ENCODE measurements around the gene SLC25A44. TPM values are rescaled to one million over a fixed set of nuclear protein-coding genes. Genes with fewer than 3 reads are reported as not detected.

SLC25A44 gene
- total and polyA plus RNA-seq, 2 experiments from 2014 or later: 14.3 to 15.4 TPM

DNA sequence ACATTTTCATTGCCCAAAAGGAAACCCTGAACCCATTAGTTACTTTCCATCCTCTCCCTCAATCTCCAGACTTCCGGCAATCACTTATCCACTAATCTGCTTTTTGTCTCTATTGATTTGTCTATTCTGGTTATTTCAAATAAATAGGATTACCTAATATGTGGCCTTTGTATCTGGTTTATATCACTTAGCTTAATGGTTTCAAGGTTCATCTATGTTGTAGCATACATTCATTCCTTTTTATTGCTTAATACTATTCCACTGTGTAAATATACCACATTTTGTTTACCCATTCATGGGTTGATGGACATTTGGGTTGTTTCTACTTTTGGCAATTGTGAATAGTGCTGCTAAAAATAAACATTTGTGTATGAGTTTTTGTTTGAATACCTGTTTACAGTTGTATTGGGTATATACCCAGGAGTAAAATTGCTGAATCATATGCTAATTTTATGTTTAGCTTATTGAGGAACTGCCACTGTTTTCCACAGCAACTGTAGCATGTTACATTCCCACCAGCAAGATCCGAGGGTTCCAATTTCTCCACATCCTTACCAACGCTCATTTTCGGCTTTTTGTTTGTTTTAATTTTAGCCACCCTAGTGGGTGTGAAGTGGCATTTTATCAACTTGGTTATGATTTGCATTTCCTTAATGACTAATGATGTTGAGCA is 2.5 kb upstream of the SLC25A44 start:
- H3K9ac ChIP-seq: no peak overlapping the region
- no peaks in the 10 kb centered on the region for H3K27me3 ChIP-seq (replicated peaks; ENCODE audit: insufficient read depth)
- no peak overlapping the region for H3K27ac ChIP-seq
- no peaks in the 10 kb centered on the region for H3F3A ChIP-seq (ENCODE audit: insufficient read depth)
- WGBS, 2 experiments (ENCODE audit: low coverage in 1 of 2, low lambda C conversion rate in 2 of 2, missing lambda C conversion rate in 2 of 2): 70 to 75% methylated on average over 4 of the region's 4 CpGs
- TF ChIP-seq EZH2phosphoT487 (IDR thresholded peaks at IDR 0.05; ENCODE audit: insufficient read depth, low read depth): no peak
- TF ChIP-seq EZH2 (IDR thresholded peaks at IDR 0.05; ENCODE audit: insufficient read depth, poor library complexity, severe bottlenecking): no peak
- no peaks in the 10 kb centered on the region for H3K9me3 ChIP-seq (ENCODE audit: low read depth)
- peaks cover 25% of the 10 kb centered on the region for H3K79me2 ChIP-seq (ENCODE audit: insufficient read depth)
- no peak overlapping the region for H2AFZ ChIP-seq
- DNase-seq: no peak
- peaks cover 5% of the 10 kb centered on the region; the same call in 1 of the 2 replicates for H3K4me1 ChIP-seq (ENCODE audit: insufficient read depth)
- no peaks in the 10 kb centered on the region for H3K9me2 ChIP-seq (ENCODE audit: insufficient read depth)
- no peak overlapping the region for H3K4me3 ChIP-seq
- in situ Hi-C loops (cut with MboI): no loop called here
- H4K20me1 ChIP-seq (ENCODE audit: insufficient read depth): no peaks in the 10 kb centered on the region
- H3K4me2 ChIP-seq (ENCODE audit: unreplicated experiment): no peak overlapping the region
- no peaks in the 10 kb centered on the region for H3K36me3 ChIP-seq (ENCODE audit: low read depth)

DNA sequence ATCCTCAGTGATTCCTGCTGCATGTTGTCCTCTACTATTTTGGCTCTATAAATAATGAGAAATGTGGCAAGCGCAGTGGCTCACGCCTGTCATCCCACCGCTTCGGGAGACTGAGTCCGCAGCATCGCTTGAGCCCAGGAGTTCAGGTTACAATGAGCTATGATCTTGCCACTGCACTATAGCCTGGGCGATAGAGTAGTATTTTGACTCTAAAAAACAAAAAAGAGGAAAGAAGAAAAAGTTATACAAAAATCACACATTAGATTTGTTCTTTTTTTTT is 756 bp upstream of the SLC25A44 start:
- in situ Hi-C loops (cut with MboI): no loop called here
- Histone ChIP-seq H3K36me3 (ENCODE audit: low read depth) (no peaks in the 10 kb centered on the region), H3K27me3 (replicated peaks; ENCODE audit: insufficient read depth) (no peaks in the 10 kb centered on the region), H3K27ac (peak overlapping the region; percentile 70), H3K79me2 (ENCODE audit: insufficient read depth) (peaks cover 42% of the 10 kb centered on the region), H3K9ac (peak overlapping the region; percentile 87), H3F3A (ENCODE audit: insufficient read depth) (no peaks in the 10 kb centered on the region), H3K4me2 (ENCODE audit: unreplicated experiment) (peak overlapping the region; percentile 70), H3K9me3 (ENCODE audit: low read depth) (no peaks in the 10 kb centered on the region), H3K4me3 (peak overlapping the region; percentile 90), H3K9me2 (ENCODE audit: insufficient read depth) (no peaks in the 10 kb centered on the region), H2AFZ (peak overlapping the region; percentile 93), H4K20me1 (ENCODE audit: insufficient read depth) (0 out of 2 replicates have a peak, but pooled peaks cover under 1% of the 10 kb centered on the region), H3K4me1 (ENCODE audit: insufficient read depth) (peaks cover 5% of the 10 kb centered on the region; the same call in 1 of the 2 replicates)
- 61 to 64% methylated on average over 7 of the region's 7 CpGs for WGBS, 2 experiments (ENCODE audit: low coverage in 1 of 2, low lambda C conversion rate in 2 of 2, missing lambda C conversion rate in 2 of 2)
- no peak for DNase-seq
- no peak for TF ChIP-seq EZH2 (IDR thresholded peaks at IDR 0.05; ENCODE audit: insufficient read depth, poor library complexity, severe bottlenecking)
- no peak for TF ChIP-seq EZH2phosphoT487 (IDR thresholded peaks at IDR 0.05; ENCODE audit: insufficient read depth, low read depth)

DNA sequence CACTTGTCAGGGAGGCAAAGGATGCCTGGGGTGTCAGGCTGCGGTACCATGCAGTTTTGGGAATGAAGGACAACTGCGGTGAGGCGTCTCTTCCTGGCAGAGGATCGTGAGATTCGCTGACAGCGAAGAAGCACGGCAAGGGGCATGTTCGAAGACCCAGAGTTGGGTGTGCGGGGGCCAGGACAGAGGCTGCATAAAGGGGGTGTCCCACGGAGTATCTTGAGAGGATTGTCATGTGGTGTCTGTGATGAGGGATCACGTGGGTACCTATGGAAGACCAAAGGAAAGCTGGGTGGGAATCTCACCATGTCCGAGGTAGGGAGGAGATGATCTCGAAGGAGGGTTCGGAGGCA is 372 bp downstream of the SLC25A44 start:
- Histone ChIP-seq H3K4me1 (ENCODE audit: insufficient read depth) (peaks cover 5% of the 10 kb centered on the region; the same call in 1 of the 2 replicates), H3F3A (ENCODE audit: insufficient read depth) (no peaks in the 10 kb centered on the region), H3K36me3 (ENCODE audit: low read depth) (no peaks in the 10 kb centered on the region), H3K27ac (peak overlapping the region; percentile 64), H3K4me3 (peak overlapping the region; percentile 90), H3K9ac (peak overlapping the region; percentile 85), H2AFZ (peak overlapping the region; percentile 64), H4K20me1 (ENCODE audit: insufficient read depth) (0 out of 2 replicates have a peak, but pooled peaks cover 5% of the 10 kb centered on the region), H3K9me2 (ENCODE audit: insufficient read depth) (no peaks in the 10 kb centered on the region), H3K27me3 (replicated peaks; ENCODE audit: insufficient read depth) (no peaks in the 10 kb centered on the region), H3K9me3 (ENCODE audit: low read depth) (no peaks in the 10 kb centered on the region), H3K4me2 (ENCODE audit: unreplicated experiment) (peak overlapping the region; percentile 90), H3K79me2 (ENCODE audit: insufficient read depth) (peaks cover 53% of the 10 kb centered on the region)
- peak; percentile 62 for DNase-seq
- WGBS, 2 experiments (ENCODE audit: low coverage in 1 of 2, low lambda C conversion rate in 2 of 2, missing lambda C conversion rate in 2 of 2): 2 to 9% methylated on average over 10 to 14 of the region's 14 CpGs
- TF ChIP-seq EZH2 (IDR thresholded peaks at IDR 0.05; ENCODE audit: insufficient read depth, poor library complexity, severe bottlenecking) (no peak), EZH2phosphoT487 (IDR thresholded peaks at IDR 0.05; ENCODE audit: insufficient read depth, low read depth) (no peak)
- in situ Hi-C loops (cut with MboI): no loop called here

DNA sequence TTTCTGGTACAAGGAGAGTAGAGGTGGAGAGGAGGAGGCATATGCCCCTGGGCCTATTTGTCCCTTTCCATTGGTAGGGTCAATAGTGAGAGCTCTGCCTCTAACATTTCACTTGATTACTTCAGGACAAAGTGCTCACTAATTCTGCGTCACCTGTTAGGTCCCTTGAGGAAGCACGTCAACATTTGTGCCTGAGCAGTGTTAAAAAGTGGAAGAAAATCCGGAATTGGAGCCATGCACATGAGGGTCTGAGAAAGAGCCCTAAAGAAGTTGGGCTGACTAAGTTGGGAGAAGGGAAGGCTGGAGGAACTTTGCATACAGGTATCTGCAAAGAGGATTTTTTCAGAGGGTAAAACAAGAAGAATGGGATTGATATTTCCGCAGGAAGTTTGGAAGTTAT is 1.9 kb downstream of the SLC25A44 start:
- no peaks in the 10 kb centered on the region for H3K9me3 ChIP-seq (ENCODE audit: low read depth)
- H3K9me2 ChIP-seq (ENCODE audit: insufficient read depth): no peaks in the 10 kb centered on the region
- H3K9ac ChIP-seq: no peak overlapping the region
- no peaks in the 10 kb centered on the region; the same call in 1 of the 2 replicates for H3K36me3 ChIP-seq (ENCODE audit: low read depth)
- H3K4me3 ChIP-seq: no peak overlapping the region
- peaks cover 69% of the 10 kb centered on the region for H3K79me2 ChIP-seq (ENCODE audit: insufficient read depth)
- peaks cover 5% of the 10 kb centered on the region; the same call in 1 of the 2 replicates for H3K4me1 ChIP-seq (ENCODE audit: insufficient read depth)
- WGBS, 2 experiments (ENCODE audit: low coverage in 1 of 2, low lambda C conversion rate in 2 of 2, missing lambda C conversion rate in 2 of 2): 76 to 77% methylated on average over 4 of the region's 4 CpGs
- in situ Hi-C loops (cut with MboI): no loop called here
- no peak for DNase-seq
- H3F3A ChIP-seq (ENCODE audit: insufficient read depth): no peaks in the 10 kb centered on the region
- H3K27ac ChIP-seq: no peak overlapping the region
- H3K4me2 ChIP-seq (ENCODE audit: unreplicated experiment): no peak overlapping the region
- no peak overlapping the region for H2AFZ ChIP-seq
- H3K27me3 ChIP-seq (replicated peaks; ENCODE audit: insufficient read depth): no peaks in the 10 kb centered on the region
- TF ChIP-seq EZH2 (IDR thresholded peaks at IDR 0.05; ENCODE audit: insufficient read depth, poor library complexity, severe bottlenecking) (no peak), EZH2phosphoT487 (IDR thresholded peaks at IDR 0.05; ENCODE audit: insufficient read depth, low read depth) (no peak)
- H4K20me1 ChIP-seq (ENCODE audit: insufficient read depth): 0 out of 2 replicates have a peak, but pooled peaks cover 5% of the 10 kb centered on the region
